PC-9 (cell line): ENCODE data around the gene TBC1D9B.

ENCODE experiments used
- CTCF ChIP-seq: fragments of 200-600 bp; sonication (generic); conservative IDR thresholded peaks from 2 replicates; pipeline ENCODE4 v1.6.1; 2017; ENCODE audit warnings: mixed run types, antibody characterized with exemption, mild to moderate bottlenecking, moderate library complexity
- EZH2 ChIP-seq: fragments of 200-600 bp; sonication (generic); IDR thresholded peaks from 2 replicates; pipeline ENCODE4 v1.8.0; 2017; ENCODE audit warnings: antibody characterized with exemption, low read depth

- TF ChIP-seq CTCF (no peak), EZH2 (no peak)
These were observed 92.0 kb downstream of the TBC1D9B start for GRCh38 chr5:179815491-179816249.
